Measurements from ENCODE around the gene LTA.

The LTA gene

DNA sequence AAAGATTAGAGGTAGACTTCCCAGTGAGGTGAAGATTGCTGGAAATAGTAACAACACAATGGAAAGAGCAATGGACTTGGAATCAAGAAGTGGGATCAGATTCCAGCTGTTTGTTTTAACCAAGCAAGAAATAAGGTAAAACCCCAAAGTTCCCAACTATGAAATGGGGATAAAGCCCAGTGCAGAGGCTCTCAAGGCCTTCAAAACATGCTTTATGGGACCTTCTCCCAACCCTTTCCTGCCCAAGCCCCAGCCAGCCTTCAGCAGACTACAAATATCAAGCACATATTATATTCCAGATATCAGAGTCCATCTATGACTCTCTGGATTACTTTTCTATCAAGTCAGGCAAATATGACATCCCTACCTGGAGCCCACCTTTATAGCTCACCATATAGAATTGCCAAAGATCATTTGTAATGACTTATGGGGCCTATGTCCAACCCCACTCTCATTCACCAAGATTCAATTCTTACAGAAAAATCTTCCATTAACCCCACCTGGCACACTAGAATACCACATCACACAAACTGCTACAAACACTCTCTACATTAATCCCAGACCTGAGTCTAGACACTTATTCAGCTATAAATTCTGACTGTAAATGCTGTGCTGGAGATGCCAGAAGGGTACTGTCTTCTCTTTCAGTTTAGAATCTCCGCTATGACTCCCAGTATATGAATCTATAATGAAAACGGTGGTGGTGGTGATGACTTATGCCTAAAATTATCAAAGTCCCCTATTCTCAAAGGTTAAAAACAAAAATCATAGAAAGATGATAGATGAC lies 36.4 kb upstream of the LTA start:
- no peaks in the 10 kb centered on the region for H3K9me3 Mint-ChIP-seq
- peaks cover 71% of the 10 kb centered on the region for H3K36me3 Mint-ChIP-seq (ENCODE audit: low read depth)
- H3K4me1 Mint-ChIP-seq (ENCODE audit: low read depth), result peaks cover 40% of the 10 kb centered on the region
- no peaks in the 10 kb centered on the region for H3K27me3 Mint-ChIP-seq (ENCODE audit: low read depth)
- H3K27ac Mint-ChIP-seq, result no peak overlapping the region
- no peak overlapping the region for H3K4me3 Mint-ChIP-seq

DNA sequence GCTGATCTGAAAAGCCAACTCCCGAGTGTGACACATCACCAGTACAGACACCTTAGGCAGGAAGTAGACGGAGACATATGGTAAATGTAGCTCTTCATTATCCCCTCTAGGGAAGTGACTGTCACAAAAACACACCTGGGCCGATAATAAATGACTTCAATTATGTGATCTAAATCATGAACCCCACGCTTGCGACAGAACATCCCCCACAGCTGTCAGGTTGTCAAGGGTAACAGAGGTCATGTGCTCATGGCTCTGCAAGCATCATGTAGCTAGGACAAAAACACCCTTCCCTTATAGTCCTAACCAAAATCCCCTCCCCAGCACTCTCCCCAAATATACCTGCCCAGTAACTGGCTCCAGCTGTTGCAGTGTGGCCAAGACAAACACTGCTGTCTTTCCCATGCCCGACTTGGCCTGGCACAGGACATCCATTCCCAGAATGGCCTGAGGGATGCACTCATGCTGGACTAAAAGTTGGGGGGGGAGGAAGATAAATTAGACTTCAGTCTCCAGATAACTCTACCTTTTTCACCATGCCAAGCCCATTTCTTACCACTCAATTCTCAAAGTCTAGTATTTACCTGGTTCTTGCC lies 33.2 kb upstream of the LTA start:
- Mint-ChIP-seq H3K36me3 (ENCODE audit: low read depth) (peaks cover 58% of the 10 kb centered on the region), H3K4me1 (ENCODE audit: low read depth) (peaks cover 44% of the 10 kb centered on the region), H3K9me3 (no peaks in the 10 kb centered on the region), H3K27ac (peak overlapping the region; percentile 13), H3K27me3 (ENCODE audit: low read depth) (no peaks in the 10 kb centered on the region), H3K4me3 (peak overlapping the region; percentile 93)

DNA sequence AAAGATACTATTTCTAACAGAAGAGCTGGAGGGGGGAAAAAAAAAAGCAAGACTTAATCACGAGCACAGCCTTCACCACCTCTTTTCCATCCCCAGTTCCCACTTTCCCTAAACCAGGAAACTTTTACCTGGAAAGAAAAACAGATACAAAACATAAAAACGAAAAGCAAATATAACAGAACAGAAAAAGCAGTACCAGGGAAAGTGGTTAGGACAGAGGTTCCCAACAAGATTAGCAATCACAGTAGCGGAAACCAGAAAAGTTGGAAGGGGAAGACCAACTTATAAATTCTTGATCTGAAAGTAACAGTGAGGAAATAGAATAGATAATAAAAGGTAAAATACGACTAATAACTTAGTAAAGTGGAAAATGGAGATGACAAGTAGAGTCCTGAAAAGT lies 31.4 kb upstream of the LTA start:
- Mint-ChIP-seq H3K9me3 (no peaks in the 10 kb centered on the region), H3K27ac (peak overlapping the region; percentile 86), H3K4me1 (ENCODE audit: low read depth) (peaks cover 42% of the 10 kb centered on the region), H3K4me3 (peak overlapping the region; percentile 93), H3K27me3 (ENCODE audit: low read depth) (no peaks in the 10 kb centered on the region), H3K36me3 (ENCODE audit: low read depth) (peaks cover 44% of the 10 kb centered on the region)

DNA sequence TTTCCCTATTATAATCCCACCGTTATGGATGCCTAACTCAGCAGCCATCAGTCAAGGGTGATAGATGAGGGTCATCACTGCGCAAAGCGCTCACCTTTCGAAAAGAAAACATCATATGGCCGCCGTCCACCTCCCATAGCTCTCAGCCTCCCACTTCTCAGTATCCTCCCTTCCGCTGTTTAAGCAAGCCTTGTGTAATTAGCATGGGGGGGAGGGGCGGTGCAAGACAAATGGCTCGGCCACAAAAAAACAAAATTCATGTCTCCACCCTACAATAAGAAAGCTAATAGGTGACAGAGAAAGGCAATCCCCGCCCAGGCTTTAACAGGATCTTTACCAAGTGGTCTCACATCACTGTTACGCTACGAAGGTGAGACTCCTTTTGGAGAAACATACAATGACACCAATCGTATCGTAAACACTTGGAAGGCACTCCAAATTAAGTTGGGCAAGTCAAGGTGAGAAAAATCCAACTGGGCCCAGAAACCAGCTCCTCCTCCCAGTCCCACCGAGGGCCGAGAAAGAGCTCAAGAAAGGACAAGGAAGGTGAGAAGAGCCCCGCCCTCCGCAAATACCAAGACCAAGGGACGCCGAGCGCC lies 30.9 kb upstream of the LTA start:
- H3K4me1 Mint-ChIP-seq (ENCODE audit: low read depth), result peaks cover 41% of the 10 kb centered on the region
- H3K4me3 Mint-ChIP-seq, result peak overlapping the region; percentile 93
- peak overlapping the region; percentile 87 for H3K27ac Mint-ChIP-seq
- H3K9me3 Mint-ChIP-seq, result no peaks in the 10 kb centered on the region
- H3K27me3 Mint-ChIP-seq (ENCODE audit: low read depth), result no peaks in the 10 kb centered on the region
- H3K36me3 Mint-ChIP-seq (ENCODE audit: low read depth), result peaks cover 39% of the 10 kb centered on the region

DNA sequence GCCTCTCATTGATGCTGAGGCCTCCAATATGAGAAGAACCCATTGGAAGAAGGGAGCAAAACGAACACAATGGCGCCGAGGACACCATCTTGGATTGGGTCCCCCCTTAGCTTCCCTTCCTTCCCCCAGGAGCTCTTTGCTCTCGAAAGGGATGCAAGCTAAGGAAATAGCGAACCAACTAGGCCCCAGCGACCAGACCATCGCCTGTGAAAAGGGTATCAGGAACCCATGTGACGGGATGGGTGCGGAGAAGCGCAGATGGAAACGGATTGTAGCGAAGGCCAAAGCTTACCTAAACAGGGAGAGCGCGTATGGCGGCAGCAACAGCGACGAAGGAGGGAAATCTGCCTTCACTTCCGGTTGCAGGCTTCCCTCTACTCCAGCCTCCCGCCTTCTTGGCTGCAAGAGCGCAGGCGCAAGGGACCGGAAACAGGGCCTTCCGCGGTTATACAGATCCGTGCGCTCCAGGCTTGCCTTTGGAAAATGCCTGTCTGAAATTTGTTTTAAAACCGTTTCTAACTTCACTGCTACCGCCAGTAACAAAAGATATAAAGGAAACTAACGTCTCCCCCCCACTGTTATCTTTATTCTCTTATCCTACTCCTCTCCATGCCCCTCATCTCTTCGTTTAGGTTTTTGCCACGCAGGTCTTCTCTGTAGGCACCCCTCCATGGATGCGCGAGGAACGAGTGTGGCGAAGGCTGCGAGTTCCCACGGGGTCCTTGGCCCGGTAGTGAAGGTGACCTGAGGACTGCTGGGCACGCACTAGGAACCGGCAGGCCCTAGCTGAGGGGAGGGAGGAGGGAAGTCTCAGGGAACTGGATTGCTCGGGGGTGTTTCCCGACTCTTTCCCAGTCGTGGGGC lies 30.2 kb upstream of the LTA start, which contains the start of gene DDX39B:
Gene DDX39B (minus strand): TSS at position 346 of the 864 bp plus-strand sequence. CDS start 1,471 bp downstream, outside the sequence.
- H3K4me1 Mint-ChIP-seq (ENCODE audit: low read depth), result peaks cover 43% of the 10 kb centered on the region
- no peaks in the 10 kb centered on the region for H3K9me3 Mint-ChIP-seq

DNA sequence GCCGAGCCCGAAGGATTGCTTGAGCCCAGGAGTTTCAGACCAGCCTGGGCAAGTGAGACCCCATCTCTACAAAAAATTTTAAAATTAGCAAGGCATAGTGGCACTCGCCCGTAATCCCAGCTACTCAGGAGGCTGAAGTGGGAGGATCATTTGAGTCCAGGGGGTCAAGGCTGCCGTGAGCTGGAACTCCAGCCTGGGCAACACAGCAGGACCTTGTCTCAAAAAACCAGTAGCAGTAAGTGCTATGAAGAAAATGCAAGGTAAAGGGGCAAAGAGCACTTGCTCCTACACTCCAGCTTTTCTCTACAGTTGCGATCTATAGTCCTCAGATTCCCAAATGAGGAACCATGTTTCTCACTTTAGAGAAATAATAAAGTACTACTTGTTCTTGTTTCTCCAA lies 28.4 kb upstream of the LTA start:
- H3K4me3 Mint-ChIP-seq, result no peak overlapping the region

More for the DNA sequence above, 30.2 kb upstream of the LTA start, which contains the start of gene DDX39B:
- peaks cover 33% of the 10 kb centered on the region for H3K36me3 Mint-ChIP-seq (ENCODE audit: low read depth)
- no peaks in the 10 kb centered on the region for H3K27me3 Mint-ChIP-seq (ENCODE audit: low read depth)
- H3K4me3 Mint-ChIP-seq, result peak within 1 kb of the TSS; percentile 93
- peak within 1 kb of the TSS; percentile 87 for H3K27ac Mint-ChIP-seq

DNA sequence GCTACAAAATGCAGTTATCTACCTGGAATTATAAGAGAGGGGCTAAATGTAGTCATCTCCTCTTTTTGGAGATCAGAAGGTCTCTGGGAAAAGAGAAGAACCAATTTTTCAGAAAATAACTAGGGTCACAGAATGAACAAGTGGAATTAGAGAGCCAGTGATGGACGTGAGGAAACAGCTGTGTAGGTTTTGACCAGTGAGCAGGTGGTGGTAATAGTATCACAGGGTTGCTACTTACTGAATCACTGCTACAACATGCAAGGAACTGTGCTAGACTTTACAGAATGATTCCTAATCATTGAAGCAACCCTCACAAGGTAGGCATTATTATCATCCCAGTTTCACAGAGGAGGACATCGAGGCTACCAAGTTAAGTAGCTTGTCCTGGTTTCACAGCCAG lies 27.4 kb upstream of the LTA start:
- H3K27ac Mint-ChIP-seq, result no peak overlapping the region
- H3K4me1 Mint-ChIP-seq (ENCODE audit: low read depth), result peaks cover 42% of the 10 kb centered on the region
- no peaks in the 10 kb centered on the region for H3K9me3 Mint-ChIP-seq

More for the DNA sequence above, 28.4 kb upstream of the LTA start:
- Mint-ChIP-seq H3K27me3 (ENCODE audit: low read depth) (no peaks in the 10 kb centered on the region), H3K4me1 (ENCODE audit: low read depth) (peaks cover 47% of the 10 kb centered on the region), H3K27ac (no peak overlapping the region), H3K9me3 (no peaks in the 10 kb centered on the region), H3K36me3 (ENCODE audit: low read depth) (peaks cover 26% of the 10 kb centered on the region)

DNA sequence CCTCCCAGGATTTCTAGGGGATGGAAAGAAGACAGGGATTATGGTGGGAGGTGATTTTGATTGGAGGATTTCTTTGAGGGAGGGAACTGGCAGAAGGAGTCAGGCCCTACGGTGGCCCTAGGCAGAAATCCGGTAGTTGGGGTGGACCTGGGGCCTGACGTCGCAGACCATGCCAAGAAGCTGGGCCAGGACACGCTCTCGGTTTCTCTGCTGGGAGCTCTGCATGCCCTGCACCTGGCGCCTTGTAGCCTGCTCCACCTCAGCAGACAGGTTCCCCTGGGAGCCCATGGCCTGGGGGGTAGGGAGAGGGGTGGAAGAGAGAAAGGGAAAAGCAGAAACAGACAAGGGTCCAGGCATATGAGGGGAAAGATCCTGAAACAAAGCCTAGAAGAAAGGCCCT lies 26.8 kb upstream of the LTA start:
- no peak overlapping the region for H3K4me3 Mint-ChIP-seq
- peaks cover 15% of the 10 kb centered on the region for H3K36me3 Mint-ChIP-seq (ENCODE audit: low read depth)
- H3K27ac Mint-ChIP-seq, result no peak overlapping the region
- peaks cover 37% of the 10 kb centered on the region for H3K4me1 Mint-ChIP-seq (ENCODE audit: low read depth)
- H3K27me3 Mint-ChIP-seq (ENCODE audit: low read depth), result no peaks in the 10 kb centered on the region
- H3K9me3 Mint-ChIP-seq, result no peaks in the 10 kb centered on the region

More for the DNA sequence above, 27.4 kb upstream of the LTA start:
- peaks cover 18% of the 10 kb centered on the region for H3K36me3 Mint-ChIP-seq (ENCODE audit: low read depth)
- H3K27me3 Mint-ChIP-seq (ENCODE audit: low read depth), result no peaks in the 10 kb centered on the region
- no peak overlapping the region for H3K4me3 Mint-ChIP-seq

DNA sequence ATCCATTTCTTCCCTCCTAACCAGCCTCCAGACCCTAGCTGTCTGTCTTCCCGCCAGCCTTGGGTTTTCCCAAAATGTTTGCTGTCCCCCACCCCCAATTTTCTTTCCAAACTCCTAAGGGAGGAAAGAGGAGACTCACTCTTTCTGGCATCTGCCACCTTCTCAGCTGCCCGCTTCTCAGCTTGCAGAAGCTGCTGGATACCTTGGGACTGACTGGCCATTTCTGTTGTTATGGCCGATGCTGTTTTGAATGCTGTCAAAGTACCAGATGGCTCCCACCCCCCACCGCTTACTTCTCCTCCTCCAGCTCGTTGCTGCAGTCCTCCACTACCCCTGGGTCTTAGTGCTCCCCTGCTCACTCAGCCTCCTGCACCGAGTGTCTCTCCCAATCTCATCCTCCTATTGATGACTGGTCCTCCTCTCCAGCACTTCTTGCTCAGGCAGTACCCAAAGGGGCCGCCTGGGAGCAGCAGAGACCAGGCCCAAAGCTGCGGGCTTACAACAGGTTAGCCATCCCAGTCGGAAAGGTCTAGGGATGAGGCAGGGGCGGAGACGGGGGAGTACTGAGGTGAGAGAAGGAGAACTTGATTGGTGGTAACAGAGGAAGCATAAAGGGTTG lies 25.6 kb upstream of the LTA start, which contains the start of gene ATP6V1G2:
Gene ATP6V1G2 (minus strand): TSS at position 270 of the 619 bp plus-strand sequence. CDS start 49 bp downstream, at position 221.
- Mint-ChIP-seq H3K36me3 (ENCODE audit: low read depth) (peaks cover 12% of the 10 kb centered on the region), H3K4me3 (peak within 1 kb of the TSS; percentile 92), H3K27ac (peak within 1 kb of the TSS; percentile 90), H3K9me3 (no peaks in the 10 kb centered on the region), H3K4me1 (ENCODE audit: low read depth) (peaks cover 38% of the 10 kb centered on the region), H3K27me3 (ENCODE audit: low read depth) (no peaks in the 10 kb centered on the region)

DNA sequence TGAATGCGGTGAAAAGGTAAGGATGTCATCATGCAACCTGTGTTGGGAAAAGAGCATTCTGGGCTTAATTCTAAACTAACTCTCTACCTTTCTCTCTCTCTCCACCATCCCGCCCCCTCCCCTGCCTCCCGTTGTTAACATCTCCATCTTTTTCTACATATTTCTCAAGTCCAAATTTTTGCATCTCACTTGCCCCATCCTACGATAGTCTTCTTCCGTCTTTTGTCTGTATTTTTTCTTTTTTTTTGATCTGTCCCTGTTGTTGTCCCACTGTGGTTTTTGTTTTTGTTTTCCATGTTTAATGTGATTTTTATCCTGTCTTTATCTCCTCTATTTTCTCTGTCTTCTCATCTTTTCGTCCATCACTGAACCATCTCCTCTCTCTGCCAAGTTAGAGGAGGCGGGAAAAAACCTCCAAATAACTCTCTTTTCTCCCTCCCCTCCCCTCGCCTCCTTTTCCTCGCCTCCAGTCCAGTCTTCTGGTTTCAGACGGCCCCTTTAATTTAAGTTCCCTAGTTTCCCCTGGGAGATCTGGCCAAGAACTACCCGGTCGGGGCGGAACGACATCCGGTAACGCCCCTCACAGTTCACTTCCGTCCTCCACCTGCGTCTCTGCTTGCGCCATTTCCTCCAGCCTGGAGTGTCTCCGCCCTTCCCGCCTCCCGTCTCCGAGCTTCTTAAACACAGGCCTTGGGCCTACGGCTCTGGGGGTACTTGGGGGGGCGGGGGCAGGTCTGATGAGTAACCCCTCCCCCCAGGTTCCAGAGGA lies 24.9 kb upstream of the LTA start, which contains the start of gene NFKBIL1:
Gene NFKBIL1 (plus strand): TSS at position 651 of the 769 bp plus-strand sequence. CDS start 87 bp downstream, at position 738.
- H3K27me3 Mint-ChIP-seq (ENCODE audit: low read depth), result no peaks in the 10 kb centered on the region
- H3K36me3 Mint-ChIP-seq (ENCODE audit: low read depth), result peaks cover 13% of the 10 kb centered on the region
- peak within 1 kb of the TSS; percentile 90 for H3K27ac Mint-ChIP-seq
- peak within 1 kb of the TSS; percentile 92 for H3K4me3 Mint-ChIP-seq
- H3K9me3 Mint-ChIP-seq, result no peaks in the 10 kb centered on the region
- peaks cover 37% of the 10 kb centered on the region for H3K4me1 Mint-ChIP-seq (ENCODE audit: low read depth)

DNA sequence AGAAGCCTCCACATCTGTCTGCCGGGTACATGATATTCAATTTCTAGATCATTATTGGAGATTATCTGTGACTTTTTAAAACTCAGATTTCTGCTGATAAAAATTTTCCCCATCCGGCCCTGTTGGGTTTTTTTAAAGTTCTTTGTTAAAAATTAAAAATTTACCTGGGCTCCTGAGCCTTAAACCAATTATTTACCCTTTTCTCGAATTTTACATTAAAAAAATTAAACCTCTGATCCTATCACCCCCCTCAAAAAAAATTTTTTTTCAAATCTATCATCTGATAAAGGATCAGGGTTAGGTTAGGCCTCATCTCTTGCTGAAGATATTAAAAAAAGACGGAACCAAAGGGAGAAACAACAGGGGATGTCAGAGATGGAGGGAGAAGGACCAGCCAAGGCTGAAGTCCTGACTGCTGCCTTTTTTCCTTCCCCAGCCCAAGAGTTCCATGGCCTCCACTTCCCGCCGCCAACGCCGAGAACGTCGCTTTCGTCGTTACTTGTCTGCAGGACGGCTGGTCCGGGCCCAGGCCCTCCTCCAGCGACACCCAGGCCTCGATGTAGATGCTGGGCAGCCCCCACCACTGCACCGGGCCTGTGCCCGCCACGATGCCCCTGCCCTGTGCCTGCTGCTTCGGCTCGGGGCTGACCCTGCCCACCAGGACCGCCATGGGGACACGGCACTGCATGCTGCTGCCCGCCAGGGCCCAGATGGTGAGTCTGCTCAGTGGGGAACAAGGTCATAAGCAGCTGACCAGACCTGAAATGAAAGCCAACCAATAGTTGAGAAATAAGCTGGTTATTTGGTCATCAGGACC lies 24.2 kb upstream of the LTA start:
- peaks cover 15% of the 10 kb centered on the region for H3K36me3 Mint-ChIP-seq (ENCODE audit: low read depth)
- H3K4me3 Mint-ChIP-seq, result peak overlapping the region; percentile 92
- H3K27me3 Mint-ChIP-seq (ENCODE audit: low read depth), result no peaks in the 10 kb centered on the region
- peak overlapping the region; percentile 90 for H3K27ac Mint-ChIP-seq
- no peaks in the 10 kb centered on the region for H3K9me3 Mint-ChIP-seq
- H3K4me1 Mint-ChIP-seq (ENCODE audit: low read depth), result peaks cover 35% of the 10 kb centered on the region

DNA sequence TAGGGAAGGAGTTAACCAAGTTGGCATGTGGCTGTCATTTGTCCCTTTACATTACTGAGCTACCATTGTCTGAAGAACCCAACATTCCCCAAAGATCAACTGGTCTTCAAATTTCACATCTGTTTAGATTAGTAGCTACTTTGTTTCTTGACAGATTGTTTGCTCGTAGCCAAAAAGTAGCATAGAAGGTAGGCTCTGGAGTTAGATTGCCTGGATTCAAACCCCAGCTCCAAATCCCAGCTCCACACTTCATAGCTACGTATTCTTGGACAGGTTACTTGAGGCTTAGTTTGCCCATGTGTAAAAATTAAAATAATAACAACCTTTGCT lies 23.6 kb upstream of the LTA start:
- peaks cover 17% of the 10 kb centered on the region for H3K36me3 Mint-ChIP-seq (ENCODE audit: low read depth)
- H3K9me3 Mint-ChIP-seq, result no peaks in the 10 kb centered on the region
- H3K4me3 Mint-ChIP-seq, result no peak overlapping the region
- H3K27ac Mint-ChIP-seq, result no peak overlapping the region
- H3K27me3 Mint-ChIP-seq (ENCODE audit: low read depth), result no peaks in the 10 kb centered on the region
- peaks cover 30% of the 10 kb centered on the region for H3K4me1 Mint-ChIP-seq (ENCODE audit: low read depth)
